HAP-1 (cell line): ENCODE data around the gene GOSR2.

Source experiments
- DNase-seq, 2 experiments: peaks; one replicate each; pipeline ENCODE4 v3.0.0-alpha.2; 2016 to 2020; ENCODE audit warnings: low spot score in 2 of 2
- H3K27me3 ChIP-seq: fragments of 250-450 bp; sonication (Bioruptor Pico); 2 replicates; pipeline ENCODE4 v1.5.1; 2020; ENCODE audit warnings: low read depth, mild to moderate bottlenecking, moderate library complexity
- H3K36me3 ChIP-seq: fragments of 250-450 bp; sonication (Bioruptor Pico); replicated peaks from 2 replicates; pipeline ENCODE4 v1.5.1; 2020; ENCODE audit warnings: mild to moderate bottlenecking
- H3K4me1 ChIP-seq: fragments of 250-450 bp; sonication (Bioruptor Pico); 2 replicates; pipeline ENCODE4 v1.5.1; 2020; ENCODE audit warnings: mild to moderate bottlenecking
- H3K4me3 ChIP-seq: fragments of 250-450 bp; sonication (Bioruptor Pico); 2 replicates; pipeline ENCODE4 v1.5.1; 2020; ENCODE audit warnings: mild to moderate bottlenecking, moderate library complexity
- H3K9me3 ChIP-seq: fragments of 250-450 bp; sonication (Bioruptor Pico); 2 replicates; pipeline ENCODE4 v1.5.1; 2020; ENCODE audit warnings: mild to moderate bottlenecking, moderate library complexity
- in situ Hi-C: fragments of 300-500 bp; cut with MboI; formaldehyde crosslinking; loops from 3 replicates; pipeline ENCODE4 v1.14.3; 2020; ENCODE audit warnings: low sequenced_read_pairs, inconsistent platforms, mixed read lengths

Gene GOSR2

GRCh38 chr17:46885415-46886309 lies 37.3 kb upstream of the GOSR2 start:
- Histone ChIP-seq H3K4me1 (no peaks in the 10 kb centered on the region), H3K9me3 (no peaks in the 10 kb centered on the region)
- in situ Hi-C loops, result no loop called here

GRCh38 chr17:46886310-46886663 lies 36.7 kb upstream of the GOSR2 start:
- H3K36me3 ChIP-seq, result no peaks in the 10 kb centered on the region
- no peaks in the 10 kb centered on the region for H3K9me3 ChIP-seq
- in situ Hi-C loops, result no loop called here
- DNase-seq, result no peak
- H3K4me3 ChIP-seq, result no peak overlapping the region
- no peaks in the 10 kb centered on the region for H3K4me1 ChIP-seq
- H3K27me3 ChIP-seq, result peaks cover 20% of the 10 kb centered on the region

More at GRCh38 chr17:46885415-46886309, 37.3 kb upstream of the GOSR2 start:
- Histone ChIP-seq H3K27me3 (peaks cover 17% of the 10 kb centered on the region), H3K4me3 (no peak overlapping the region), H3K36me3 (no peaks in the 10 kb centered on the region)
- DNase-seq, result no peak

- H3K27me3 ChIP-seq, result peaks cover 20% of the 10 kb centered on the region
- H3K36me3 ChIP-seq, result no peaks in the 10 kb centered on the region
- H3K4me1 ChIP-seq, result no peaks in the 10 kb centered on the region
- in situ Hi-C loops, result no loop called here
- DNase-seq, result no peak
- H3K9me3 ChIP-seq, result no peaks in the 10 kb centered on the region
- H3K4me3 ChIP-seq, result no peak overlapping the region
These were observed 35.2 kb upstream of the GOSR2 start for GRCh38 chr17:46887717-46888116.

- H3K4me3 ChIP-seq, result no peak overlapping the region
- H3K36me3 ChIP-seq, result no peaks in the 10 kb centered on the region
- DNase-seq, result no peak
- H3K9me3 ChIP-seq, result no peaks in the 10 kb centered on the region
- H3K4me1 ChIP-seq, result no peaks in the 10 kb centered on the region
- in situ Hi-C loops, result no loop called here
- H3K27me3 ChIP-seq, result peaks cover 28% of the 10 kb centered on the region
These were observed 34.2 kb upstream of the GOSR2 start for GRCh38 chr17:46888727-46889126.

GRCh38 chr17:46889519-46889918 lies 33.4 kb upstream of the GOSR2 start:
- Histone ChIP-seq H3K9me3 (no peaks in the 10 kb centered on the region), H3K4me3 (no peak overlapping the region), H3K4me1 (no peaks in the 10 kb centered on the region), H3K27me3 (peaks cover 31% of the 10 kb centered on the region), H3K36me3 (no peaks in the 10 kb centered on the region)
- no peak for DNase-seq
- in situ Hi-C loops, result no loop called here

GRCh38 chr17:46889992-46890564 lies 32.9 kb upstream of the GOSR2 start:
- Histone ChIP-seq H3K4me1 (no peaks in the 10 kb centered on the region), H3K9me3 (no peaks in the 10 kb centered on the region), H3K4me3 (no peak overlapping the region), H3K36me3 (no peaks in the 10 kb centered on the region), H3K27me3 (peaks cover 32% of the 10 kb centered on the region)
- no peak for DNase-seq
- in situ Hi-C loops, result no loop called here

GRCh38 chr17:46890638-46891037 lies 32.3 kb upstream of the GOSR2 start:
- Histone ChIP-seq H3K36me3 (no peaks in the 10 kb centered on the region), H3K4me1 (no peaks in the 10 kb centered on the region), H3K9me3 (no peaks in the 10 kb centered on the region), H3K4me3 (no peak overlapping the region), H3K27me3 (peaks cover 32% of the 10 kb centered on the region)
- no peak for DNase-seq
- in situ Hi-C loops, result no loop called here

- H3K4me3 ChIP-seq, result no peak overlapping the region
- in situ Hi-C loops, result no loop called here
- no peaks in the 10 kb centered on the region for H3K36me3 ChIP-seq
- H3K9me3 ChIP-seq, result no peaks in the 10 kb centered on the region
- H3K27me3 ChIP-seq, result peaks cover 32% of the 10 kb centered on the region
- H3K4me1 ChIP-seq, result no peaks in the 10 kb centered on the region
- DNase-seq, result no peak
These were observed 30.7 kb upstream of the GOSR2 start for GRCh38 chr17:46892192-46892703.

GRCh38 chr17:46894024-46894423 lies 28.9 kb upstream of the GOSR2 start:
- Histone ChIP-seq H3K4me1 (no peaks in the 10 kb centered on the region), H3K36me3 (no peaks in the 10 kb centered on the region), H3K4me3 (no peak overlapping the region), H3K27me3 (peaks cover 30% of the 10 kb centered on the region), H3K9me3 (no peaks in the 10 kb centered on the region)
- in situ Hi-C loops, result no loop called here
- no peak for DNase-seq

GRCh38 chr17:46894476-46895151 lies 28.3 kb upstream of the GOSR2 start:
- H3K4me1 ChIP-seq, result no peaks in the 10 kb centered on the region
- peaks cover 28% of the 10 kb centered on the region for H3K27me3 ChIP-seq
- no peak overlapping the region for H3K4me3 ChIP-seq
- no peak for DNase-seq
- no peaks in the 10 kb centered on the region for H3K9me3 ChIP-seq
- in situ Hi-C loops, result no loop called here
- no peaks in the 10 kb centered on the region for H3K36me3 ChIP-seq

- no peaks in the 10 kb centered on the region for H3K4me1 ChIP-seq
- H3K9me3 ChIP-seq, result no peaks in the 10 kb centered on the region
- H3K36me3 ChIP-seq, result no peaks in the 10 kb centered on the region
- H3K27me3 ChIP-seq, result peaks cover 22% of the 10 kb centered on the region
- in situ Hi-C loops, result no loop called here
- H3K4me3 ChIP-seq, result no peak overlapping the region
- DNase-seq, result no peak
These were observed 27.8 kb upstream of the GOSR2 start for GRCh38 chr17:46895171-46895570.

- no peak overlapping the region for H3K4me3 ChIP-seq
- no peaks in the 10 kb centered on the region for H3K4me1 ChIP-seq
- in situ Hi-C loops, result no loop called here
- peaks cover 22% of the 10 kb centered on the region for H3K27me3 ChIP-seq
- H3K9me3 ChIP-seq, result no peaks in the 10 kb centered on the region
- no peak for DNase-seq
- no peaks in the 10 kb centered on the region for H3K36me3 ChIP-seq
These were observed 26.0 kb upstream of the GOSR2 start for GRCh38 chr17:46896991-46897390.

- peaks cover 20% of the 10 kb centered on the region for H3K27me3 ChIP-seq
- H3K9me3 ChIP-seq, result no peaks in the 10 kb centered on the region
- H3K36me3 ChIP-seq, result no peaks in the 10 kb centered on the region
- H3K4me3 ChIP-seq, result no peak overlapping the region
- no peaks in the 10 kb centered on the region for H3K4me1 ChIP-seq
- DNase-seq, result no peak
- in situ Hi-C loops, result no loop called here
These were observed 24.6 kb upstream of the GOSR2 start for GRCh38 chr17:46898364-46898763.

- Histone ChIP-seq H3K27me3 (peaks cover 16% of the 10 kb centered on the region), H3K4me1 (no peaks in the 10 kb centered on the region), H3K4me3 (no peak overlapping the region), H3K9me3 (no peaks in the 10 kb centered on the region), H3K36me3 (no peaks in the 10 kb centered on the region)
- in situ Hi-C loops, result no loop called here
- no peak for DNase-seq
These were observed 24.1 kb upstream of the GOSR2 start for GRCh38 chr17:46898860-46899259.
